Body of pancreas (tissue), 4 donors: ENCODE data around the gene HES5. TPM values are rescaled to one million over a fixed set of nuclear protein-coding genes. Genes with fewer than 3 reads are reported as not detected.

ENCODE experiments used
- ATAC-seq: fragments of 150-250 bp; one replicate; pipeline ENCODE4 v1.9.1; 2016
- DNase-seq, 4 donors: peaks; one replicate each; pipeline ENCODE4 v3.0.0-alpha.2; 2019
- H3K27ac ChIP-seq, 4 donors: fragments of 200-600 bp; sonication (generic); 1 replicate in 3 of 4; 2 replicates in 1 of 4; pipeline versions ENCODE4 v1.5.1 to v1.6.1; 2016 to 2019; ENCODE audit warnings: mild to moderate bottlenecking in 1 of 4, mixed read lengths in 1 of 4, moderate library complexity in 1 of 4
- H3K27me3 ChIP-seq, 2 donors: fragments of 200-600 bp; sonication (generic); one replicate each; pipeline ENCODE4 v1.6.0; 2016; ENCODE audit warnings: mild to moderate bottlenecking in 1 of 2
- H3K36me3 ChIP-seq, 2 donors: fragments of 200-600 bp; sonication (generic); replicated peaks in 1 of 2; 2 replicates each; pipeline ENCODE4 v1.5.1; 2016; ENCODE audit warnings: low read depth in 2 of 2; ENCODE audit not compliant: insufficient read depth in 1 of 2
- H3K4me1 ChIP-seq: fragments of 200-600 bp; sonication (generic); one replicate; pipeline ENCODE4 v1.6.0; 2016
- H3K4me3 ChIP-seq, 2 donors: fragments of 200-600 bp; sonication (generic); 1 replicate in 1 of 2; 2 replicates in 1 of 2; pipeline ENCODE4 v1.5.1; 2016 to 2019
- H3K9me3 ChIP-seq, 3 donors: fragments of 200-600 bp; sonication (generic); 1 replicate in 2 of 3; 2 replicates in 1 of 3; pipeline ENCODE4 v1.5.1; 2016
- CTCF ChIP-seq, 7 experiments: fragments of 450-650 bp in 4 of 7; fragments of 200-600 bp in 3 of 7; sonication (generic) in 3 of 7; IDR thresholded peaks; one replicate each; pipeline ENCODE4 v1.5.1; 2016 to 2019; ENCODE audit warnings: antibody characterized with exemption in 7 of 7
- POLR2A ChIP-seq, 3 donors: fragments of 450-650 bp; IDR thresholded peaks; one replicate each; pipeline ENCODE4 v1.6.1; 2016; ENCODE audit warnings: antibody characterized with exemption in 3 of 3, mild to moderate bottlenecking in 2 of 3
- WGBS, 2 donors: methylation state at CpG; one replicate each; pipeline ENCODE4 v1.1.5; 2017; 5-methylcytosine and 5-hydroxymethylcytosine counted together
- intact Hi-C: fragments of 100-400 bp; cut with DNase I; formaldehyde crosslinking; loops from one replicate; pipeline ENCODE4 v1.15.1; 2023
- total RNA-seq, 2 donors: library from RNA; depleted of rRNA; stranded (reverse); fragments of >200 nt; gene quantifications; one replicate each; pipeline ENCODE4 v1.1.0, GENCODE V29; 2016

Gene HES5
- total RNA-seq, 2 donors from 2014 or later: not detected

GRCh38 chr1:2480986-2481364 is 49.1 kb downstream of the HES5 start:
- no peak for DNase-seq
- ATAC-seq: no peak
- intact Hi-C loops: no loop called here
- Histone ChIP-seq H3K27me3 (no peaks in the 10 kb centered on the region), H3K4me3 (no peak overlapping the region), H3K27ac (no peak overlapping the region), H3K36me3 (no peaks in the 10 kb centered on the region), H3K9me3 (no peaks in the 10 kb centered on the region), H3K4me1 (no peaks in the 10 kb centered on the region)
- no peak for TF ChIP-seq POLR2A (IDR thresholded peaks at IDR 0.05)
- no peak for TF ChIP-seq CTCF (IDR thresholded peaks at IDR 0.05)
- WGBS, 2 donors: 47 to 80% methylated on average over 3 to 12 of the region's 12 CpGs

GRCh38 chr1:2480236-2480985 is 49.7 kb downstream of the HES5 start:
- no peaks in the 10 kb centered on the region for H3K4me1 ChIP-seq
- no peak overlapping the region for H3K4me3 ChIP-seq
- intact Hi-C loops: no loop called here
- no peak overlapping the region for H3K27ac ChIP-seq
- no peaks in the 10 kb centered on the region for H3K9me3 ChIP-seq
- H3K27me3 ChIP-seq: no peaks in the 10 kb centered on the region
- ATAC-seq (no peak), DNase-seq (no peak)
- TF ChIP-seq CTCF (IDR thresholded peaks at IDR 0.05) (no peak), POLR2A (IDR thresholded peaks at IDR 0.05) (no peak)
- no peaks in the 10 kb centered on the region for H3K36me3 ChIP-seq
- WGBS, 2 donors: 75 to 78% methylated on average over 12 to 16 of the region's 18 CpGs

- TF ChIP-seq POLR2A (IDR thresholded peaks at IDR 0.05) (no peak), CTCF (IDR thresholded peaks at IDR 0.05) (no peak)
- Histone ChIP-seq H3K9me3 (no peaks in the 10 kb centered on the region), H3K4me3 (no peak overlapping the region), H3K27ac (no peak overlapping the region), H3K27me3 (no peaks in the 10 kb centered on the region), H3K36me3 (no peaks in the 10 kb centered on the region), H3K4me1 (no peaks in the 10 kb centered on the region)
- WGBS, 2 donors: 70% methylated on average over 25 of the region's 28 CpGs; no CpG with 5 or more reads in 1 of the 2 donors
- ATAC-seq: no peak
- DNase-seq: no peak
- intact Hi-C loops: no loop called here
These were observed 50.4 kb downstream of the HES5 start for GRCh38 chr1:2479618-2480017.

GRCh38 chr1:2479186-2479585 is 50.9 kb downstream of the HES5 start:
- no peak for ATAC-seq
- 46 to 68% methylated on average over 11 to 20 of the region's 20 CpGs for WGBS, 2 donors
- TF ChIP-seq CTCF (IDR thresholded peaks at IDR 0.05): no peak
- no peak for TF ChIP-seq POLR2A (IDR thresholded peaks at IDR 0.05)
- H3K9me3 ChIP-seq: no peaks in the 10 kb centered on the region
- DNase-seq: no peak
- no peak overlapping the region for H3K4me3 ChIP-seq
- no peaks in the 10 kb centered on the region for H3K4me1 ChIP-seq
- no peaks in the 10 kb centered on the region for H3K36me3 ChIP-seq
- no peaks in the 10 kb centered on the region for H3K27me3 ChIP-seq
- no peak overlapping the region for H3K27ac ChIP-seq
- intact Hi-C loops: no loop called here

Other genes with a start within 250 kb of the HES5 start
- gene MORN1, start 138.7 kb downstream of the HES5 start, total RNA-seq: 10 to 100 TPM in 1 of 2 donors, 1 to 10 TPM in 1; 7.0 to 17.8 TPM
- gene RER1, start 138.4 kb downstream of the HES5 start, total RNA-seq: 10 to 100 TPM; 50.3 to 57.7 TPM
- gene PEX10, start 117.7 kb downstream of the HES5 start, total RNA-seq: 10 to 100 TPM; 18.1 to 26.5 TPM
- 10 to 100 TPM in 1 of 2 donors, 1 to 10 TPM in 1; 5.7 to 27.4 TPM for gene PLCH2, start 54.0 kb downstream of the HES5 start, total RNA-seq
- gene PANK4, start 3.7 kb downstream of the HES5 start, total RNA-seq: 10 to 100 TPM; 13.7 to 31.3 TPM
- 10 to 100 TPM; 25.9 to 58.3 TPM for gene TNFRSF14, start 26.1 kb upstream of the HES5 start, total RNA-seq
- gene PRXL2B, start 56.5 kb upstream of the HES5 start, total RNA-seq: 1 to 10 TPM; 5.6 to 8.8 TPM
- not detected for gene MMEL1, start 102.8 kb upstream of the HES5 start, total RNA-seq